Cardiac septum (tissue), 1 donor: ENCODE results near the gene ADGRG1. TPM values are rescaled to one million over a fixed set of nuclear protein-coding genes. Genes with fewer than 3 reads are reported as not detected.
"Not testable (repeated sequence)": the region's sequence is repeated elsewhere in the genome, so short reads cannot be mapped to it uniquely, and the experiment has no call there.

Experiments used
- DNase-seq: peaks from one replicate; pipeline ENCODE4 v3.0.0-alpha.2; 2020; ENCODE audit warnings: low spot score
- intact Hi-C: fragments of 100-400 bp; cut with DNase I; formaldehyde crosslinking; loops from one replicate; pipeline ENCODE4 v1.14.0; 2022
- total RNA-seq: library from RNA; stranded (reverse); fragmentation: NEBNext Ultra II Directional; extraction: Animal tissue kit (Norgen Biotek cat#: 25700); gene quantifications from one replicate; pipeline ENCODE4 v1.2.1, GENCODE V29; 2021
- donor health status: DM: no; HTN: no; CAD: no.

Gene ADGRG1
- total RNA-seq, 1 donor from 2014 or later: 15.9 TPM

- intact Hi-C loops: no loop called here
Measured at GRCh38 chr16:57704905-57705852, 76.7 kb downstream of the ADGRG1 start.

GRCh38 chr16:57706717-57707116 lies 78.3 kb downstream of the ADGRG1 start:
- intact Hi-C loops: no loop called here
- DNase-seq: no peak

More at GRCh38 chr16:57704905-57705852, 76.7 kb downstream of the ADGRG1 start:
- no peak for DNase-seq

GRCh38 chr16:57707331-57707730 lies 78.9 kb downstream of the ADGRG1 start:
- intact Hi-C loops: no loop called here

GRCh38 chr16:57708168-57708567 lies 79.7 kb downstream of the ADGRG1 start:
- intact Hi-C loops: no loop called here
- no peak for DNase-seq

More at GRCh38 chr16:57707331-57707730, 78.9 kb downstream of the ADGRG1 start:
- DNase-seq: no peak

GRCh38 chr16:57709663-57710062 lies 81.2 kb downstream of the ADGRG1 start:
- intact Hi-C loops: no loop called here

GRCh38 chr16:57711346-57711745 lies 82.9 kb downstream of the ADGRG1 start:
- no peak for DNase-seq
- intact Hi-C loops: no loop called here

More at GRCh38 chr16:57709663-57710062, 81.2 kb downstream of the ADGRG1 start:
- DNase-seq: no peak

- DNase-seq: no peak
- intact Hi-C loops: no loop called here
Measured at GRCh38 chr16:57711993-57712392, 83.6 kb downstream of the ADGRG1 start.

GRCh38 chr16:57712569-57712968 lies 84.1 kb downstream of the ADGRG1 start:
- DNase-seq, intact Hi-C loops: not testable (repeated sequence)

- no peak for DNase-seq
- intact Hi-C loops: no loop called here
Measured at GRCh38 chr16:57713596-57713995, 85.2 kb downstream of the ADGRG1 start.

GRCh38 chr16:57714047-57714446 lies 85.6 kb downstream of the ADGRG1 start:
- intact Hi-C loops: no loop called here
- no peak for DNase-seq

Other genes starting within 250 kb of the ADGRG1 start
- gene CCL17, start 223.9 kb upstream of the ADGRG1 start, total RNA-seq: not detected
- 60.1 TPM for gene CIAPIN1, start 181.2 kb upstream of the ADGRG1 start, total RNA-seq
- gene COQ9, start 181.2 kb upstream of the ADGRG1 start, total RNA-seq: 156 TPM
- 46.9 TPM for gene POLR2C, start 166.0 kb upstream of the ADGRG1 start, total RNA-seq
- gene DOK4, start 142.1 kb upstream of the ADGRG1 start, total RNA-seq: 11.5 TPM
- 5.5 TPM for gene CCDC102A, start 92.1 kb upstream of the ADGRG1 start, total RNA-seq
- 0.35 TPM for gene ADGRG5, start 86.0 kb upstream of the ADGRG1 start, total RNA-seq
- 1.0 TPM for gene ADGRG3, start 39.7 kb downstream of the ADGRG1 start, total RNA-seq
- not detected for gene DRC7, start 66.2 kb downstream of the ADGRG1 start, total RNA-seq
- 8.9 TPM for gene KATNB1, start 107.1 kb downstream of the ADGRG1 start, total RNA-seq
- 70.1 TPM for gene KIFC3, start 173.9 kb downstream of the ADGRG1 start, total RNA-seq